Measurements from ENCODE around the gene CA14.

The CA14 gene

DNA sequence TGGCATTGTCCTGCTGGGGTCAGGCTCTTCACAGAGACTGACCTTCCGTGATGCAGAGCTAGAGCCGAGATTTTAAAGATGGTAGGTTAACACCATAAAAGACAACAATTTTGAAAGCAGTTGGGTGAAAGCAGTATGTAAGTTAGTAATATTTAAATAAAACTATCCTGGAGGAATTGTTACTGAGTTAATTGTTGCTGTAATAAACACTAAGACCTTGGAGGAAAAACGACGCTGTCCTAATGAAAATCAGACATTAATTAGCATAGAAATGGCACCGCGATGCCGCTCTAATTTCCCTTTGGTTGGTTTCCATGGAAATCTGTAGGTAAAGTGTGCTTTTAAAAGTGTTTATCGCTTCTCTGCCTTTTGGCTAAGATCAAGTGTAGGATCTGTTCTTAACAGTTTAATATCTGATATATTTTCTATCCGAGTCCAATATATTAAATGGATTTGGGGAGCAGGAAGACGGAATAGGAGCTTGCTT lies 20.9 kb upstream of the CA14 start:
- DNase-seq = no peak

DNA sequence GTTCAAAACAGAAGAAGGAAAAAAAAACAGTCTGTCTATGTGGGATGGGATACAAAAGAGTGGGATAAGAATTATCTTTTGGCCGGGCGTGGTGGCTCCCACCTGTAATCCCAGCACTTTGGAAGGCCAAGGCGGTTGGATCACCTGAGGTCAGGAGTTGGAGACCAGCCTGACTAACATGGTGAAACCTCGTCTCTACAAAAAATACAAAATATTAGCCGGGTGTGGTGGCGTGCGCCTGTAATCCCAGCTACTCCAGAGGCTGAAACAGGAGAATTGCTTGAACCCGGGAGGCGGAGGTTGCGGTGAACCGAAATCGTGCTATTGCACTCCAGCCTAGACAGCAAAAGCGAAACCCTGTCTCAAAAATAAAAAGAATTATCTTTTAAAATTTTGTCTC lies 20.4 kb upstream of the CA14 start:
- DNase-seq = peak; percentile 52

DNA sequence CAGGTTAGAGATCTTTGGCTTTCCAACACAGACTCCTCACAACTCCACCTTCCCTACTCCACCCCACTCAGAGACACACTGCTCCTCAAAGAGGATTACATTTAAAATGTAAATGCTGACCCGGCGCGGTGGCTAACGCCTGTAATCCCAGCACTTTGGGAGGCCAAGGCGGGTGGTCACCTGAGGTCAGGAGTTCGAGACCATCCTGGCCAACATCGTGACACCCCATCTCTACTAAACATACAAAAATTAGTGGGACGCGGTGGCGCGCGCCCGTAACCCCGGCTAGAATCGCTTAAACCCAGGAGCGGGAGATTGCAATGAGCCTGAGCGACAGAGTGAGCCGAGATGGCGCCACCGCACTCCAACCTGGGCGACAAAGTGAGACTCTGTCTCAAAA lies 19.8 kb upstream of the CA14 start:
- DNase-seq = peak; percentile 46

DNA sequence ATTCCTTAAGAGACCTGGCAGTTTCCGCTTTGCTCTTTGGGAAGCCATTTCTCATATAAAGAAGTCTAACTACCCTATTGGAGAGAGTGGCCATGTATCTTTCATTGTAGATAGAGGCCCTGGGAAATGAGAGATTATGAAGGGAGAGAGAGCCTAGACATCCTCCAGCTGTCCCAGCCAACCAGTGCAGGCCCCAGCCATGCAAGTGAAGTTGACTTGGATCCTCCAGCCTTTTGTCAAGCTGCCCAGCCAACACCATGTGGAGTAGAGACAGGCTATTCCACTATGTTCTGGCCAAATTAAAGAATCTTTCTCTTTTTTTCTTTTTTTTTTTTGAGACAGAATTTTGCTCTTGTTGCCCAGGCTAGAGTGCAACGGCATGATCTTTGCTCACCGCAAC lies 14.6 kb upstream of the CA14 start:
- DNase-seq = no peak

DNA sequence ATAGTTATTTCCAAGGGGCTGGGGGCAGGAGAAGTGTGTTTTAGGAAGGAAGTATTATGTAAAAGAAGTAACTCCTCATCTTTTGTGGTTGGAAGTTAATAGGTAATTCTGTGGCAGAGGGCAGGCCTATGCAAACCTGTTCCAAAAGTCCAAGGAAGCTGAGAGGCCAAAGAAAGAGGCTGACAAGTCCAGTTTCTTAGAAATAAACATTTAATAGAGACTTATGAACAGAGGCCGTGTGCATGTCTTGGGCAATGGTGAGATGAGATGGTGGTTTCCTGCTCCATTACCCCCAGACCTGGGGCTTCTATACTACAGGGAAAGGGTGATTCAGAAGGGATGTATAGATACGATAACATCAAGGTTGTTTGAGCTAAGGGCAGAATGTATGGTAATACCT lies 7.6 kb upstream of the CA14 start:
- DNase-seq = no peak

DNA sequence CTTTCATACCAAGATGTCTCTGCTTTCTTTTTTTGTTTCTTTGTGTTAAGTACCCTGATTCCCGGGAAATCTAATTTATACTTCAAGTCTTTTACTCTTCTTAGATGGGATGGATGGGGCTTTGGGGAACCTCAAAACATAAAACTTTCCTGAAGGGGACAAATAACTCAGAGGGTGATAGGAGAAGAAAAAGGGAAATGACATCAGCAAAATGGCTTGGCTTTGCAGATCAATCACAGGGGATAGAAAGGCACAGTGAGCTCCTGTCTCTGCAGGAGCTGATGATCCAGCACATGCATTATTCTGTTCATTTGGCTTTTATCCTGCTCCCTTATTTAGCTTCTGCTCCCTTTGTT lies 1.4 kb upstream of the CA14 start:
- no peak for DNase-seq

DNA sequence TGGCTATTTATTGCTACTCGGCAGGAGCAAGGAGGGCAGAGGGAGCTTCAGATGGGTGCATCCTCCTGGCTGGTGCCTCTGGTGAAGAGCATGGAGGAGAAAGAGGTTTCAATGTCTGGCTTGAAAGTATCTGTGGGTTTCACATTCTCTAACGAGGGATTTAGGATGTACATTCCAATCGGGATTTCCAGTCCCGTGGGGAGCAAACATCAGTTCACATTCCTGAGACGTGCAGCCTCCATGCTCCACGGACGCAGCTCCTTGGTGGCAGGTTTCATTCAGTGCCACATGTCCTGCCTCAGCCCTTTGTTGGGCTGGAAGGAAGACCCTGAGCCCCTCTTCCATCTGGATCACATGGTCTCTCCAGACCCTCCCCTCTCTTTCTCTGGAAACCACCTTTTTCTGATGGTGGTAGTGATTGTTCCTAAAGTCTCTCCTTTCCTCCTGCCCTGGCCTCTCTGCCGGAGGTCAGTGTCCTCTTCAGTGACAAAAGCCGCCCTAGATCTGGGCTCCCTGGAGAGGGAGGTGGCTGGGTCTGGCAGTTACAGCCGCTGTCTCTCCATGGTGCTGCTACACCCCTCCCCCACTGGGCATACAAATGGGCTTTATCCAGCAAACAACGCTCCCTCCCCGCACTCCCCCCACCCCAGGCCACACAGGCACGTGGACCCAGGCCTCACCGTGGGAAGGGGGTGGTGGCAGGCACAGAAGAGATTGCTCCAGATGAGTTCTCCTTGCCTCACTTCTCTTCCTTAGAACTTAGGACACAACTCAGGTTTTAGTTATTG lies 826 bp upstream of the CA14 start:
- DNase-seq = no peak

DNA sequence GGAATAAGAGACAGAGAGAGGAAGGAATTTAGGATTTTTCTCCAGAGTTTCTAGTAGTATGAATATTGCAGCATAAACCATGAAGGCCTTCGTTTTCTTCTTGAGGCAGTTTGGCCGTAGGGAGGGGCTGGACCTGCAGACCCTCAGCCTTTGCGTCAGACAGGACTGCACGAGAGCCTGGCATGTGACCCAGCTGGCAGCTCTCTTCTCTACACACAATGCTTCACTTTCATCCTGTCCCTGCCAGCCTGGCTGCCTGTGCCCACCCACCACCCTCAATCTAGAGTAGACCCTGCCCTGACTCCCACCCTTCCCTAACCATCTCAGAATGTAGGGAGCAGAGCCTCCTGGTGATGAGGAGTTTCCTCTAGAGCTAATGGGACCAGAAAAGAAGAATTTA lies 1.6 kb downstream of the CA14 start:
- DNase-seq = no peak

DNA sequence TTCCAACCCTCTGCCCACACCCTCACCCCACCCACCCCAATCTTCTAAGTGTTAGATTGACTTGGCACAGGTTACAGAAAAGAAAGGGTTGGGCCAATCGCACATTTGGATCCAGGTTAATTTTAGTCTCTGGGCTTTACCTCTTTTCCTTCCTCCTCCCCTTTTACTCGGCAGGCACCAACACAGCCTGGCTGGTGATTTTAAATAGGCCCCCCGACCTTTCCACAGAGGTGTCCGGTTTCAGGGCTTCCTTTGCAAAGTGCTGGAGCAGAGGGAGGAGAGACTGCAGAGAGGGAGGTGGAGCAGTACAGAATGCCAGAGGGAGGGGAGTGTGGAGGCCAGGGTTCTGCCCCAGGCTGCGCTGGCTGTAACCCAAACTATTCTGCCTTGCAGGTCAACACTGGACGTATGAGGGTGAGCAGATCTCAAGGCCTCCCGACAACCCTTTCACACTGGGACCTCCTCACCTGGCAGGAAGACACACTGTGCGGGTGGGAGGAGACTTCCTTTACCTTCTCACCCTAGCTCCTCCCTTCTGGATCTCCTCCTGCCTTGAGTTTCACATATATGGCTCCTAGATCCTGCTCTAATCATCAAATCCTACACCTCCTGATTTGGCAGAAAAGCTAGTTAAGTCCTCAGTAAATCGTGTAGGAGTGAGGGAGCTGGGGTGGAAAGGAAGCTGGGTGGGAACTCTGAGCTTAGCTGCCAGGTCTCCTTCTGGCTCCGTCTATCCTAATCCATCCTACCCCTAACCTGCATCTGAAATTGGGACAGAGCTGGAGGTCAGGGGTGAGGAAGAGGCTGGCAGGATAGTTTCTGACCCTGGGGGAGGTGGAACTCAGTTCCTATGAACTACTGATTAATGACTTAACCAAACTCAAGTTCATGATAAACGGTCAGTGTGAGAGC lies 2.4 kb downstream of the CA14 start:
- DNase-seq = no peak

DNA sequence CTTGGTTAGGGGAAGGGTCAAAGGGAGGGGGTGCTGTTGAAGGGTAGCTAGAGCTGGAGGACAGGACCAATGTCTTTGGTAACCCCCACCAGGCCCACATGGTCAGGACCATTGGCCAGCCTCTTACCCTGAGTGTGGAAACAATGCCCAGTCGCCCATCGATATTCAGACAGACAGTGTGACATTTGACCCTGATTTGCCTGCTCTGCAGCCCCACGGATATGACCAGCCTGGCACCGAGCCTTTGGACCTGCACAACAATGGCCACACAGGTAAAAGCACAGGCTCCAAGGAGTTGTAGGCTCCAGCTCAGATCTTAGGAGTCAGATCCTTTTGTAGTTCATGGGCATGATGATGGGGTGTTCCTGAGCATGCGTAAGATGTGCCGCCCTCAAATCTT lies 3.8 kb downstream of the CA14 start:
- DNase-seq = no peak

DNA sequence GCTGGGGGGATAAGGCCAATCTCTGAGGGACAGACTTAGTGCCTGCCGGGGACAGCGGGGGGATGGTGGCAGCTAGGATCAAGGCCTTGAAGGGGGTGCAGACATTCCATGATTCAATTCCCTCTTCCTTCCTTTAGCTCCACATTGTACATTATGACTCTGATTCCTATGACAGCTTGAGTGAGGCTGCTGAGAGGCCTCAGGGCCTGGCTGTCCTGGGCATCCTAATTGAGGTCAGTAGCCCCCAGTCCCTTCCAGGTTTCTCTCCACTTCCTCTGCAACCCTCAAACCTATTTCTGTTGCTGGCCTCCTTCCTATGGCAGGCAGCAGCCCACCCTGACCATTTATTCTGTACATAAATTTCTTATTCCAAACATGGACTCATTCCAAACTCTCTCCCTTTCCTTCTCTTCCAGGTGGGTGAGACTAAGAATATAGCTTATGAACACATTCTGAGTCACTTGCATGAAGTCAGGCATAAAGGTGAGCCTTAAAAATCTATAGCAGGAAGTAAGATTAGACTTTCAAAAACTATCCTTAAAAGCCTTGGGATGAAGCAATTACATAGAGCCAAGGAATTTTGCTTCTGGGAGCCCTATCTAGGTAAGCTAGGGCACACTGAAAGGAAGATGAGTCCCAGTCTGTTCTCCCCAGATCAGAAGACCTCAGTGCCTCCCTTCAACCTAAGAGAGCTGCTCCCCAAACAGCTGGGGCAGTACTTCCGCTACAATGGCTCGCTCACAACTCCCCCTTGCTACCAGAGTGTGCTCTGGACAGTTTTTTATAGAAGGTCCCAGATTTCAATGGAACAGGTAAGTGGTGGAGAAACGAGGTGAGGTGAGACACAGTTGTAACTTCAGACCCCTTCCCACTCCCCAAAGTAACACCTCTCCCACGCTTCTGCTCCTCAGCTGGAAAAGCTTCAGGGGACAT lies 5.1 kb downstream of the CA14 start:
- no peak for DNase-seq

DNA sequence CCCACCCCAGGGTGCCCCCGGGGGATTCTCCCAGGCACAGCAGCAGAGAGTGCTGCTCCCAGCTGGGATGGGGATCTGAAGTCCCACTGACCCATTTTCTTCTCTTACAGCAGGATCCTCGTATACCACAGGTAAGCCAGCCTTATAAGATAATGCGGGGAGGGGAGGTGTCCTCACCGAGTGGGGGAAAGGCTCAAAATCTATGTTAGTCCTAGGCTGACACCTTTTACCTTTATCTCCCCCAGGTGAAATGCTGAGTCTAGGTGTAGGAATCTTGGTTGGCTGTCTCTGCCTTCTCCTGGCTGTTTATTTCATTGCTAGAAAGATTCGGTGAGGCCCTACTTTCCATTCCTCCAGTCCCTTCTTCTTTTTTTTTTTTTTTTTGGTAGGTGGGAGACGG lies 6.0 kb downstream of the CA14 start:
- no peak for DNase-seq

DNA sequence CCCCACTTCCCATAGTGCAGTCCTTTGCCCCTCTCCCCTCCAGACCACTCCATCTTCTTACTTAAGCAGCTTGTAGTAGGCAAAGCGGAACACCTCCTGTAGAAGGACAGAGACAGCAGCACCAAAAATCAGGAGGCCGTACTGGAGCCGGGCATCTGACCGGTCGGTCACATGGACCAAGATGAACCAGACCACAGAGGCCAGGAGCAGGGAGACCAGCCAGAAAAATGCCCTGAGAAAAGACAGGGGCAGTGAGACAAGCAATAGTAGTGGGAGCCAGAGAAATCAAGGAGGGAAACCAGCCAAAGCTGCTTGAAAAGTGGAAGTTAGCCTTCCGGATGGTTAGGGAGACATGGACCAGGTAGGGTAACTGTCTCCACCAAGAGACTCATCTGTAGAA lies 10.3 kb downstream of the CA14 start:
- no peak for DNase-seq

DNA sequence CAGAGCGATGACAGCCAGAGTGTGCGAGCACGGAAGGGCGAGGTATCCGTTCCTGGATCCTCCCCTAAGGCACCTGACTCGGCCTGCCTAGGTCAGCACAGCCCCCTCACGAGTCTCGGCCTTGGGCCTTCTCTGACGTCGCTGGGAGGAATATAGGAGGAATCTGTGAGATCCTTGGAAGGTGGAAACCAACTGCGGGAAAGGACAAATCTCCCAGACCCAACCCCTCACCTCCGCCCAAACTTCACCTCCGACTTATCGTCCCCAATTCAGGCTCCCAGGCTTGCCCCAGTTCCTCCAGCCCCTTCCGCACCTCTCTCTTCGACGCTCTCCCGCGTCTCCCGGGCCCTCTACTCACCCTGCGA lies 10.7 kb downstream of the CA14 start:
- DNase-seq = peak; percentile 66

DNA sequence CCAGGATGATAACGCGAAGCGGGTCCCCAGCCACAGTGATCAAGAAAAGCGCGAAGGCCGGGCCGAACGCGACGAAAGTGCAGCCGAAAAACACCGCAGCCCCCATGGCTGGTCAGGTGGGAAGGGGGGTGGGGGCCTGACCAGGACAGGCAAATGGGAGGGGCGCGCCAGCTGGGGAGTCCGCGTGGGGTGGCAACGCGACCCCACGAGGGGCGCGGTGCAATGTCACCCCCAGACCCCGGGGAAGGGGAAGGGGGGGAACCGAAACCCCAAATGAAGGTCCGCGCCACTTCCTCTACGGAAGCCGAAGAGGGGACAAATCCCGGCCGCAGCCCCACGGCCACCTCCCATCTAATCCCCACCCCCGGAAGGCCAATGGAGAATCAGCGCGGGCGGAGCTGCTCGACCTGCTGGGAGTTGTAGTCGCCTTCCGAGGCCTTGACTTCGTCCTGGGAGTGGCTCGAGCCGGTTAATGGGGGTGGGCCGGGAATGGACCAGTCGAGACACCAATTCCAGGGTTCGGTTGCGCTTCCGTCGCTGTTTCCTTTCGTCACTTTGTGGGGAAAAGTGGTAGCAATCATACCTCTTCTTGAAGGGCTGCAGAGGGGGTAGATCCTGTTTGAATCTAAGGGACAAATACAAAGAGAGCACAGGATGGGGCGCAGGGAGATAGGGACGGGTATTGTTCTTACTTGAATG lies 11.3 kb downstream of the CA14 start, which contains the start of gene APH1A:
Gene APH1A (minus strand): TSS at position 312 of the 699 bp plus-strand sequence. CDS start 206 bp downstream, at position 106.
- DNase-seq = peak; percentile 95

DNA sequence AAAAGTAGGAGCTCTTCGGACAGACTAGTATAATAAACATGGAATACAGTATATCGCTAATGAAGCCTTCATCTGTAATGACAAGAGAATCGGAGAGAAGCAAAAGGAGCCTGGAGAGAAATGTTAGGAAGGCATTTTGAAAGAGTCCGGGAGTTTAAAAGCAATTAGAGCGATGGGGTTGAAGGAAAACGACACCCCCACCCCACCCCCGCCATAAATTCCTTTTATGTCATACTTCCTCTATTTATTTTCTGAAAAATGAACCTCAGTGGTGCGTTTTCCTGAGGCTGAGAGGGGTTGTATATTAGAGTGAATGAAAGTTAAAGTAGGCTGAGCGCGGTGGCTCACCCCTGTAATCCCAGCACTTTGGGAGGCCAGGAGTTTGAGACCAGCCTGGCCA lies 11.9 kb downstream of the CA14 start:
- DNase-seq = no peak

DNA sequence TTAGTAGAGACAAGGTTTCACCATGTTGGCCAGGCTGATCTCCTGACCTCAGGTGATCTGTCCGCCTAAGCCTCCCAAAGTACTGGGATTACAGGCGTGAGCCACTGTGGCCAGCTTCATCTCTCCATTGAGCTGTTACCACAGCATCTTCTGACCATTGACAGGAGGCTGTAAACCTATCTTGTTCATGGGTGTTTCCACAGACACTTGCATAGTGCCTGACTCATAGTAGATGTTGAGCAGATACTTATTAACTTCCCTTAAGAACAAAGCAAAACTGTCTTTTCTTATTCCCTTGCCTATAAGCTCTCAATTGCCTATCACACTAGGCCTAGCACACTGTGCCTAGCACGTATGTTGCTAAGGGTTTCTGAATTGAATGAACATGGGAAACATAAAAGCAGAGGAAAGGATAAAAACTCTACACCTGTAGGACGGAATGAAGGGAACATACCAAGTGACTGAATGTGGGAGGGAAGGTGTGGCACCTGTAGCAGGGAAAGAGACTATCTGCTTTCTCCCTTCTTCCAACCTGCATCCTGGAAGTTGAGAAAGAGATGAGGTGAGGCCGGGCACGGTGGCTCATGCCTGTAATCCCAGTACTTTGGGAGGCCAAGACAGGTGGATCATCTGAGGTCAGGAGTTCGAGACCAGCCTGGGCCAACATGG lies 13.9 kb downstream of the CA14 start:
- DNase-seq = no peak

DNA sequence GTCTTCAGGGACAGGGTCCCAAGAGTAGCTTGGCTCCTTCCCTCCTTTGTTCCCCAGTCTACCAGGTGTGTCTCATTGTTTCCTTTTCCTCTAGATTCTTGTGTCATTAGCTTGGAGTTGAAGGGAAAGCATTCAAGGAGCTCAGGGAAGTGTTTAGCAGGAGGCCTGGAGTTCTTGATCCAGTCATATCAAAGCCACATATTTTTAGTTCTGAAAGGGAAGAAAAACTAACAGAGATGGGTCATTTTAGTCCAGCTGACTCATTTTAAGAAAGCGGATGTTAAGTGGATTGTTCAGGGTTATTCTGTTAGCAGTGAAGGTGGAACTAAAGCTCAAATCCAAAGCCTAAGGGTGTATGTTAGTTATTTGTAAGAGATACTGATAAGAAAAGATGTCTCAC lies 15.7 kb downstream of the CA14 start:
- no peak for DNase-seq

DNA sequence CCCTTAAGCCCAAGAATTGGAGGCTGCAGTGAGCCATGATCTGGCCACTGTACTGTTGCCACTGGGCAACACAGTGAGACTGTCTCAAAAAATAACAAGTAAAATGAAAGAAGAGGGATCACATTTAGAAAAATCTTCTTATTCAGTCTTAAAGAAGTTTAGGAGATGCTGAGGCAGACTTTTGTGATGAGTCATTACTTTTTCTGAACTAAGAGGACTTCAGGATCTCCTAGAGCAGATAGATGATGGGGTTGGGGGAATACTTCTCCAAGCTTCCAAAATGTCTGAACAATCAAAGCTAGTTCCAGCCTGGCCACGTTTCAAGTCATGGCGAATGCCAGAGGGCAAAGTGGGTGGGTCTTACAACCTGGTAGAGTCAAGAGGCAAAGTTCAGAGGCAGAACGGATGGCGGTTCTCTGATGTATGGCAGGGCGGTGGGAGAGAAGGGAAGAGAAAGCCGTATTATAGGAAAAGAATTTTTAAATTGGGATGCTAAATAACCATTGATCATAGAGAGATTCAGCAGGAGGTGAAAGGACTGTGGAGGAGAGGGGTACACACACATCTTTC lies 22.6 kb downstream of the CA14 start:
- DNase-seq = no peak

DNA sequence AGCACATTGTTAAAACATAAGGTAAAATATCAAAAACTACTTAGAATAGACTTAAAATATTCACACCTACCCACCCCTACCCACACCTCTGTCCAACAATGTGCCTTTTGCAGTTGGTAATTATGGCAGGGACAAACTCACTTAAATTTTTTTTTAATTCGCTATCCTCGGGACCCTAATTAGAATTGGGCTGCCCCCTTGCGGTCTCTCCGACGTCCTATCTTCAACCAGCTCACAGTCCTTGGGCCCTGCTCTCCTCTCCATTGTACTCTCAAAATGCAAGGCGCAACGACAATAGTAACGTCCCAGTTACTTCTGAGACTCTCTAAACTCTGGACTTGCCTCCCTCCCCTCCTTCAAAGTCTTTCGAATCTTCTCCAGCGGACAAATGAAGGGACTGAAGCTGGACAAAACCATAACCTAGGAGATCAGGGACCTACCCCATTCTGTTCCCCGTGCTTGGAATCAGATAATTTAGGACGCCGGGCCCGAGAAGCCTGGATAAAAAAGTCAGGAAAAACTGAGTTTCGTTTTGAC lies 23.7 kb downstream of the CA14 start:
- DNase-seq = peak; percentile 79
